Astrocyte (in vitro differentiated cells and primary cell): Measurements from ENCODE around the gene PCED1B.

Source experiments
- CTCF ChIP-seq: IDR thresholded peaks from 2 replicates; pipeline ENCODE4 v1.5.1; 2011; ENCODE audit warnings: low read depth, mild to moderate bottlenecking, inconsistent platforms, low read length, moderate library complexity; ENCODE audit not compliant: insufficient read depth
- EZH2 ChIP-seq: IDR thresholded peaks from 2 replicates; pipeline ENCODE4 v1.6.1; 2012; ENCODE audit warnings: mild to moderate bottlenecking, low read length, inconsistent platforms; ENCODE audit not compliant: insufficient read depth

GRCh38 chr12:47184229-47184628 is 104.8 kb downstream of the PCED1B start:
- no peak for TF ChIP-seq CTCF
- TF ChIP-seq EZH2 = no peak
